ENCODE measurements around the gene STX5. TPM values are rescaled to one million over a fixed set of nuclear protein-coding genes. Genes with fewer than 3 reads are reported as not detected.
"Not testable (repeated sequence)": the region's sequence is repeated elsewhere in the genome, so short reads cannot be mapped to it uniquely, and the experiment has no call there.

The STX5 gene
- total and polyA plus RNA-seq, 2 experiments from 2014 or later = 38.5 to 53.6 TPM

- Histone ChIP-seq H3K27me3 (no peaks in the 10 kb centered on the region), H3K4me3 (no peak overlapping the region), H3K9me3 (ENCODE audit: low read depth) (no peaks in the 10 kb centered on the region), H3K27ac (no peak overlapping the region), H3K36me3 (no peaks in the 10 kb centered on the region), H3K4me1 (ENCODE audit: low read depth) (peaks cover 9% of the 10 kb centered on the region)
- no peak for TF ChIP-seq CTCF (IDR thresholded peaks at IDR 0.05; ENCODE audit: low read depth, low read length)
- DNase-seq (ENCODE audit: low read depth in 1 of 2, low spot score in 1 of 2) = no peak
These were observed 12.3 kb upstream of the STX5 start for GRCh38 chr11:62844154-62844553.

DNA sequence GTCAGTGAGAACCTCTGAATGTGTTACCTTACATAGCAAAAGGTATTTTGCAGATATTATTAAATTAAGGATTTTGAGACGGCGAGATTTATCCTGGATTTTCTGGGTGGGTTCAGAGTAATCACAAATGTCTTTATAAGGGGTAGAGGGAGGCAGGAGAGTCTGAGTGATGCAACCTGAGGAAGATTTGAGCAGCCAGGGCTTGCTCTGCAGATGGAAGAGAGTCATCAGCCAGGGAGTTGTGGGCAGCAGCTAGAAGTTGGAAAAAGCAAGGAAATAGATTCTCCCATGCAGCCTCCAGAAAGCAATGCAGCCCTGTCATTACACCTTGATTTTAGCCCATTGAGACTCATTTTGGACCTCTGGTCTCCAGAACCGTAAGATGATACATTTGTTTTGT is 11.6 kb upstream of the STX5 start:
- Histone ChIP-seq H3K4me3 (no peak overlapping the region), H3K27ac (no peak overlapping the region), H3K36me3 (no peaks in the 10 kb centered on the region), H3K27me3 (no peaks in the 10 kb centered on the region), H3K9me3 (ENCODE audit: low read depth) (no peaks in the 10 kb centered on the region), H3K4me1 (ENCODE audit: low read depth) (peaks cover 9% of the 10 kb centered on the region)
- TF ChIP-seq CTCF (IDR thresholded peaks at IDR 0.05; ENCODE audit: low read depth, low read length) = no peak
- no peak for DNase-seq (ENCODE audit: low read depth in 1 of 2, low spot score in 1 of 2)

DNA sequence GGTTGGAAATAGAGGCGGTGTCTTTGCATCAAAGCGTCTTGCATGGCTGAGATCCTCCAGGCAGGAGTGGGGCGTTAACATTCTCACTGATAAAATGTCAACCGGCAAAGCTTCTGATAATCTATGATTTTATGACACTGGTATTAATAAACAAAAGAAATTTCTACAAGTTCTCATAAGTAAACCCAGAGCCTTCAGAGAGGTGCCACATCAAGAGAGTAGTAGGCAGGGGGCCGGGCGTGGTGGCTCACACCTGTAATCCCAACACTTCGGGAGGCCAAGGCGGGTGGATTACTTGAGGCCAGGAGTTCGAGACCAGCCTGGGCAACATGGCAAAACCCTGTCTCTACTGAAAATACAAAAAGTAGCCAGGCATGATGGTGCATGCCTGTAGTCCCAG is 11.0 kb upstream of the STX5 start:
- H3K27me3 ChIP-seq; DNase-seq (ENCODE audit: low read depth in 1 of 2, low spot score in 1 of 2); H3K4me3 ChIP-seq; H3K9me3 ChIP-seq (ENCODE audit: low read depth); H3K4me1 ChIP-seq (ENCODE audit: low read depth); H3K36me3 ChIP-seq: not testable (repeated sequence)
- H3K27ac ChIP-seq = peak overlapping the region; percentile 99

GRCh38 chr11:62842171-62842741 is 10.4 kb upstream of the STX5 start:
- Histone ChIP-seq H3K4me3 (peak overlapping the region; percentile 17), H3K4me1 (ENCODE audit: low read depth) (peaks cover 9% of the 10 kb centered on the region), H3K27ac (peak overlapping the region; percentile 99), H3K9me3 (ENCODE audit: low read depth) (no peaks in the 10 kb centered on the region), H3K36me3 (no peaks in the 10 kb centered on the region), H3K27me3 (no peaks in the 10 kb centered on the region)
- peak; percentile 27 to 43 for DNase-seq (ENCODE audit: low read depth in 1 of 2, low spot score in 1 of 2)
- TF ChIP-seq CTCF (IDR thresholded peaks at IDR 0.05; ENCODE audit: low read depth, low read length) = no peak

- H3K27me3 ChIP-seq = no peaks in the 10 kb centered on the region
- TF ChIP-seq CTCF (IDR thresholded peaks at IDR 0.05; ENCODE audit: low read depth, low read length) = no peak
- DNase-seq (ENCODE audit: low read depth in 1 of 2, low spot score in 1 of 2) = peak; percentile 94 to 99
- H3K4me3 ChIP-seq = peak overlapping the region; percentile 17
- H3K9me3 ChIP-seq (ENCODE audit: low read depth) = no peaks in the 10 kb centered on the region
- no peaks in the 10 kb centered on the region for H3K36me3 ChIP-seq
- H3K27ac ChIP-seq = peak overlapping the region; percentile 99
- H3K4me1 ChIP-seq (ENCODE audit: low read depth) = peaks cover 9% of the 10 kb centered on the region
These were observed 9.7 kb upstream of the STX5 start for GRCh38 chr11:62841361-62842170.

DNA sequence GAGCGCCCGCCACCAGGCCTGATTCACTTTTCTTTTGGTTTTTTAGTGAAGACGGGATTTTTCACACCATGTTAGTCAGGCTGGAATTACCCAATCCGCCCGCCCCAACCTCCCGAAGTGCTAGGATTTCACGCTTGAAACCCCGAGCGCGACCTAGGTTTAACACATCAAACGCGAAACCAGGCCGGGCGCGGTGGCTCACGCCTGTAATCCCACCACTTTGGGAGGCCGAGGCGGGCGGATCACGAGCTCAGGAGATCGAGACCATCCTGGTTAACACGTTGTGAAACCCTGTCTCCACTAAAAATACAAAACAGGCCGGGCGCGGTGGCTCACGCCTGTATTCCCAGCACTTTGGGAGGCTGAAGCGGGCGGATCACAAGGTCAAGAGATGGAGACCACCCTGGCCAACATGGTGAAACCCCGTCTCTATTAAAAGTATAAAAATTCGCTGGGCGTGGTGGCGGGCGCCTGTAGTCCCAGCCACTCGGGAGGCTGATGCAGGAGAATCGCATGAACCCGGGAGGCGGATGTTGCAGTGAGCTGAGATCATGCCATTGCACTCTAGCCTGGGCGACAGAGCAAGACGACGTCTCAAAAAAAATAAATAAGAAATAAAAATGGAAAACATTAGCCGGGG is 9.0 kb upstream of the STX5 start:
- not testable (repeated sequence) for H3K27me3 ChIP-seq; H3K4me1 ChIP-seq (ENCODE audit: low read depth); H3K9me3 ChIP-seq (ENCODE audit: low read depth); H3K36me3 ChIP-seq
- Histone ChIP-seq H3K27ac (peak overlapping the region; percentile 99), H3K4me3 (peak overlapping the region; percentile 95)
- peak; percentile 75 to 81 for DNase-seq (ENCODE audit: low read depth in 1 of 2, low spot score in 1 of 2)
